K562 (cell line): ENCODE results near the gene ZSWIM3.

ENCODE experiments used
- ATF3 ChIP-seq, 2 experiments: fragments of 450-650 bp in 1 of 2; sonication (generic) in 1 of 2; formaldehyde crosslinking in 1 of 2; IDR thresholded peaks in 1 of 2; conservative IDR thresholded peaks in 1 of 2; 2 replicates each; pipeline versions ENCODE4 v1.6.1 to v1.8.1; 2016 to 2023; ENCODE audit warnings: mild to moderate bottlenecking in 2 of 2, moderate library complexity in 2 of 2, inconsistent platforms in 1 of 2, missing genetic modification reagents in 1 of 2
- CTCF ChIP-seq, 3 experiments: IDR thresholded peaks in 2 of 3; conservative IDR thresholded peaks in 1 of 3; 2 replicates each; pipeline ENCODE4 v1.5.1; 2011 to 2012; ENCODE audit warnings: low read length in 3 of 3, mild to moderate bottlenecking in 3 of 3, control low read depth in 2 of 3, improper control_type of control experiment in 1 of 3, inconsistent platforms in 1 of 3, low read depth in 1 of 3, mixed read lengths in 1 of 3, moderate library complexity in 1 of 3; ENCODE audit not compliant: insufficient read depth in 2 of 3
- MEF2D ChIP-seq: conservative IDR thresholded peaks from 2 replicates; pipeline ENCODE4 v1.6.1; 2016; ENCODE audit warnings: low read depth, missing genetic modification characterization, missing compliant biosample characterization
- MXI1 ChIP-seq: IDR thresholded peaks from 2 replicates; pipeline ENCODE4 v1.6.1; 2011; ENCODE audit warnings: low read depth, mild to moderate bottlenecking, improper control_type of control experiment, low read length
- PHF8 ChIP-seq: fragments of 200-600 bp; sonication (generic); IDR thresholded peaks from 2 replicates; pipeline ENCODE4 v1.6.1; 2012; ENCODE audit warnings: mixed run types, mild to moderate bottlenecking, inconsistent platforms, low read length, moderate library complexity, borderline replicate concordance
- POLR2AphosphoS5 ChIP-seq: IDR thresholded peaks from 2 replicates; pipeline ENCODE4 v1.6.1; 2011; ENCODE audit warnings: mild to moderate bottlenecking, low read depth, low read length, moderate library complexity; ENCODE audit not compliant: control insufficient read depth, insufficient read depth
- ZBTB11 ChIP-seq, 3 experiments: fragments of 200-800 bp in 1 of 3; fragments of 250-450 bp in 1 of 3; fragments of 450-650 bp in 1 of 3; sonication (Bioruptor Pico) in 1 of 3; sonication (Bioruptor generic) in 1 of 3; formaldehyde crosslinking in 1 of 3; IDR thresholded peaks; 2 replicates each; pipeline versions ENCODE4 v1.6.1 to v1.8.0; 2016 to 2022; ENCODE audit warnings: mild to moderate bottlenecking in 2 of 3, missing genetic modification characterization in 2 of 3, missing compliant biosample characterization in 1 of 3, moderate library complexity in 1 of 3
- ZNF263 ChIP-seq: sonication (generic); formaldehyde crosslinking; IDR thresholded peaks from 2 replicates; pipeline ENCODE4 v1.8.0; 2022; ENCODE audit warnings: mild to moderate bottlenecking, missing genetic modification reagents, borderline replicate concordance

GRCh38 chr20:45888681-45889080 lies 31.3 kb downstream of the ZSWIM3 start:
- no peak for TF ChIP-seq MXI1
- TF ChIP-seq ATF3 (IDR thresholded peaks at IDR 0.05), result no peak
- TF ChIP-seq ATF3 (CRISPR knock-in tag; conservative IDR thresholded peaks at IDR 0.05), result no peak
- no peak for TF ChIP-seq MEF2D (tag)
- no peak for TF ChIP-seq POLR2AphosphoS5
- no peak for TF ChIP-seq CTCF (IDR thresholded peaks at IDR 0.05 in 2 of 3, conservative IDR thresholded peaks at IDR 0.05 in 1 of 3; ENCODE audit: insufficient read depth in 2 of 3, low read depth in 1 of 3, low read length in 3 of 3)
- no peak for TF ChIP-seq ZNF263 (CRISPR knock-in tag)
- no peak for TF ChIP-seq ZBTB11 (CRISPR knock-in tag; IDR thresholded peaks at IDR 0.05)
- TF ChIP-seq PHF8, result no peak
